Activated CD8-positive, alpha-beta T cell treated with anti-CD3 and anti-CD28 coated beads for 36 hours (primary cell): ENCODE measurements around the gene KCNIP1. TPM values are rescaled to one million over a fixed set of nuclear protein-coding genes. Genes with fewer than 3 reads are reported as not detected.

Source experiments
- ATAC-seq: fragments of 200-7000 bp; cut with Tn5 transposase; one replicate; pipeline ENCODE4 v1.10.0; 2021; ENCODE audit warnings: mild to moderate bottlenecking, moderate library complexity
- CTCF ChIA-PET: fragments of 350-600 bp; sonication (Branson Sonifier 250); formaldehyde crosslinking; loops from one replicate; lab custom pipeline; 2021; ENCODE audit warnings: antibody characterized with exemption; lab: Charles Lee
- POLR2A ChIA-PET: fragments of 350-600 bp; sonication (Branson Sonifier 250); formaldehyde crosslinking; loops from one replicate; lab custom pipeline; 2021; ENCODE audit warnings: antibody characterized with exemption; lab: Charles Lee
- DNase-seq: peaks from one replicate; pipeline ENCODE4 v3.0.0-alpha.2; 2020
- H3K27ac Mint-ChIP-seq: one replicate; pipeline ENCODE4 v1.8.0; 2021; ENCODE audit warnings: mild to moderate bottlenecking, mixed read lengths
- H3K27me3 Mint-ChIP-seq: one replicate; pipeline ENCODE4 v1.8.0; 2021; ENCODE audit warnings: mixed read lengths
- H3K36me3 Mint-ChIP-seq: one replicate; pipeline ENCODE4 v1.8.0; 2021; ENCODE audit warnings: low read depth, mixed read lengths
- H3K4me1 Mint-ChIP-seq: one replicate; pipeline ENCODE4 v1.8.0; 2021; ENCODE audit warnings: low read depth, mixed read lengths
- H3K4me3 Mint-ChIP-seq: one replicate; pipeline ENCODE4 v1.8.0; 2021; ENCODE audit warnings: mild to moderate bottlenecking, moderate library complexity, mixed read lengths
- H3K9me3 Mint-ChIP-seq: one replicate; pipeline ENCODE4 v1.8.0; 2021; ENCODE audit warnings: mixed read lengths
- CTCF ChIP-seq: fragments of 200-600 bp; IDR thresholded peaks from one replicate; pipeline ENCODE4 v1.8.0; 2022; ENCODE audit warnings: antibody characterized with exemption, mild to moderate bottlenecking
- intact Hi-C: fragments of 100-400 bp; cut with micrococcal nuclease; formaldehyde crosslinking; loops from one replicate; pipeline ENCODE4 v1.10.0; 2022
- total RNA-seq, 2 experiments: library from RNA; stranded (reverse); gene quantifications; one replicate each; pipeline ENCODE4 v1.2.3, GENCODE V29; 2021

Gene KCNIP1
- total RNA-seq, 2 experiments from 2014 or later = not detected

GRCh38 chr5:170650850-170651249 lies 147.0 kb downstream of the KCNIP1 start:
- CTCF ChIA-PET = interaction anchor here (3.4 kb wide), 1 partner anchor 12 kb away, joined by 15 read pairs; no protein-coding TSS in a partner anchor
- TF ChIP-seq CTCF = no peak
- DNase-seq (no peak), ATAC-seq (no peak)
- peaks cover 7% of the 10 kb centered on the region for H3K27me3 Mint-ChIP-seq
- no peaks in the 10 kb centered on the region for H3K4me1 Mint-ChIP-seq
- POLR2A ChIA-PET = no interaction called here
- H3K36me3 Mint-ChIP-seq = no peaks in the 10 kb centered on the region
- H3K9me3 Mint-ChIP-seq = no peaks in the 10 kb centered on the region
- no peak overlapping the region for H3K4me3 Mint-ChIP-seq
- H3K27ac Mint-ChIP-seq = no peak overlapping the region
- intact Hi-C loops = no loop called here

DNA sequence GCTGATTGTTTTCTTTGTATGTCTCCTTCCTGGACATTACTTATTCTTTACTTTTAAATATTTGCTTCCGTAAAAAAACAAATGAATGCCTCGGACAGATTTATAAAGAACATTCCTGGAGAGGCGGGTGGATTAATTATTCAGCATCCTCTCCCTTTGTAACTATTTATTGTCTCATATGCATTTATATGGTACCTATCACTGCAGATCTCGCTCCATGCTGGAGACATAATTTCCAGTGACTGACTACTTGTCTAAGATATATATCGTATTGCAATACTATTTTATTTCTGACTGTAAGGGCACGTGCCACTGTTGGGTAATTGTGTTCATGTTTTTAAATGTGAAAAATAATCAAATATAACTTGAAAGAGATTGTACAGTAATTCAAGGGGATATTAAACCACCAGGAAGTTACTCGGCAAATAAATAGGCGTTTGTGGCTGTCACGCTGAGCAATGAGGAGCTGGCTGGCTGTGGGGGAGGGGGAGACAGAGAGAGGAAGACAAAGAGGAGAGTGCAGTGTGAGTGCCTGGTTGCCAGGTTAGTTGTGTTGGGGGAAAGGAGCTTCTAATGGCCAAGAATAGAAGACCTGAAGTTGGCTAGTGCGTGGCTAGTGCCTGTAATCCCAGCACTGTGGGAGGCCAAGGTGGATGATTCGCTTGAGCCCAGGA lies 147.9 kb downstream of the KCNIP1 start:
- H3K27me3 Mint-ChIP-seq = peaks cover 7% of the 10 kb centered on the region
- H3K4me3 Mint-ChIP-seq = no peak overlapping the region
- no peaks in the 10 kb centered on the region for H3K36me3 Mint-ChIP-seq
- H3K4me1 Mint-ChIP-seq = no peaks in the 10 kb centered on the region
- POLR2A ChIA-PET = no interaction called here
- CTCF ChIA-PET = interaction anchor here (3.4 kb wide), 1 partner anchor 13 kb away, joined by 15 read pairs; no protein-coding TSS in a partner anchor
- no peak for DNase-seq
- ATAC-seq = no peak
- no peak overlapping the region for H3K27ac Mint-ChIP-seq
- intact Hi-C loops = no loop called here
- H3K9me3 Mint-ChIP-seq = no peaks in the 10 kb centered on the region
- TF ChIP-seq CTCF = no peak

DNA sequence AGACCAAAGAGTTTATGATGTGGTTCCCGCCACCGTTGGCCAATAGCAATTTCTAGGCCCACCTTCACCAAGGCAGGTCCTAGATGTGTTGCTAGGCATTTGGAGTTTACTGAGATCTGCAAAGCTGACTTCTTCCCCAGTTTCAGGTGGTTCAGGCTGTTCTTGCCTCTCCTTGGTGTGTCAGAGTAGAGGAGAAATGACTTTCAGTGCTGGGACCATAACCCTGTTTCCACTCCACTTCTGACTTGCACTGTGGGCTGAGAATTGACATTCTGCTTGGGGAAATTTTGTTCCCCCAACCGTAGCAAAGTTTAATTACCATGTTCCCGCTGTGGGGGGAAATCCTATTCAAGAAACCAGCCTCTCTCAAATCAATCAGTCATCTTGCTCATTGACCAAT lies 151.7 kb downstream of the KCNIP1 start:
- Mint-ChIP-seq H3K9me3 (no peaks in the 10 kb centered on the region), H3K27me3 (peaks cover 1% of the 10 kb centered on the region), H3K27ac (no peak overlapping the region), H3K4me1 (no peaks in the 10 kb centered on the region), H3K4me3 (no peak overlapping the region), H3K36me3 (no peaks in the 10 kb centered on the region)
- CTCF ChIA-PET = interaction anchor here (3.6 kb wide), 1 partner anchor 23 kb away, joined by 9 read pairs; no protein-coding TSS in a partner anchor
- no peak for TF ChIP-seq CTCF
- ATAC-seq (no peak), DNase-seq (no peak)
- intact Hi-C loops = no loop called here
- POLR2A ChIA-PET = no interaction called here

- no peak overlapping the region for H3K4me3 Mint-ChIP-seq
- TF ChIP-seq CTCF = no peak
- H3K9me3 Mint-ChIP-seq = no peaks in the 10 kb centered on the region
- intact Hi-C loops = no loop called here
- H3K4me1 Mint-ChIP-seq = no peaks in the 10 kb centered on the region
- ATAC-seq = no peak
- no peaks in the 10 kb centered on the region for H3K36me3 Mint-ChIP-seq
- no peaks in the 10 kb centered on the region for H3K27me3 Mint-ChIP-seq
- no peak overlapping the region for H3K27ac Mint-ChIP-seq
- CTCF ChIA-PET = interaction anchor here (3.6 kb wide), 1 partner anchor 23 kb away, joined by 9 read pairs; no protein-coding TSS in a partner anchor
- POLR2A ChIA-PET = no interaction called here
- no peak for DNase-seq
Measured at GRCh38 chr5:170655920-170656319, 152.1 kb downstream of the KCNIP1 start.

GRCh38 chr5:170656346-170656745 lies 152.5 kb downstream of the KCNIP1 start:
- H3K27ac Mint-ChIP-seq = no peak overlapping the region
- no peaks in the 10 kb centered on the region for H3K4me1 Mint-ChIP-seq
- POLR2A ChIA-PET = no interaction called here
- no peaks in the 10 kb centered on the region for H3K36me3 Mint-ChIP-seq
- no peak for TF ChIP-seq CTCF
- intact Hi-C loops = no loop called here
- H3K4me3 Mint-ChIP-seq = no peak overlapping the region
- CTCF ChIA-PET = interaction anchor here (3.6 kb wide), 1 partner anchor 23 kb away, joined by 9 read pairs; no protein-coding TSS in a partner anchor
- H3K27me3 Mint-ChIP-seq = no peaks in the 10 kb centered on the region
- ATAC-seq (no peak), DNase-seq (no peak)
- H3K9me3 Mint-ChIP-seq = no peaks in the 10 kb centered on the region
